ENCODE data around the gene AGPAT3.

Gene AGPAT3

DNA sequence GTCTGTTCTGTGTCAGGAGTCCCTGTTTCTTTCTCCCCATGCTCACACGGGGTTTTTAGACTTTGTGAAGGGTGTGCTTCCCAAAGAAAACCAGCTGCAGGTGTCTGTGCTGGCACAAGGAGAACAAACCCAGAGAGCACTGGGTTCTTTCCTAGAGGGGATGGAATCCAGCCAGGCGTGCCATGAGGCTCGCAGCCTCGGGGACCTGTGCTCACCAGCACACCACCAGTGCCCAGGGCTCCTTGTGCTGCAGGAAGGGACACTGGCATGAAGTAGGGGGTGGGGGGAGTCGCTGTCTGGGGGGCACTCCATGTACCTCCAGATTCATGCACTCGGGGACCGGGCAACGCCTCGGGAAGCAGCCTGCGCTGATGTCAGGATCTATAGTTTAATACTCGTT, 57.9 kb downstream of the AGPAT3 start:
- WGBS: over 99% methylated on average over 11 of the region's 11 CpGs
- H2BK12ac ChIP-seq (ENCODE audit: low read length in 2 of 2): no peak overlapping the region
- no peaks in the 10 kb centered on the region for H3K9me3 ChIP-seq (ENCODE audit: control insufficient read depth, low read length)
- no peak overlapping the region for H2BK15ac ChIP-seq (ENCODE audit: low read depth, poor library complexity, severe bottlenecking)
- H3K36me3 ChIP-seq (ENCODE audit: control insufficient read depth in 1 of 2, insufficient read depth in 2 of 2, low read depth in 1 of 2, low read length in 2 of 2): peaks cover 0 to 26% of the 10 kb centered on the region in 2 experiments
- no peak overlapping the region for H3K4me2 ChIP-seq (ENCODE audit: low read length, poor library complexity, severe bottlenecking)
- H2BK120ac ChIP-seq (ENCODE audit: low read depth, low read length): no peak overlapping the region
- DNase-seq: no peak
- H2BK5ac ChIP-seq (ENCODE audit: low read depth, low read length, poor library complexity, severe bottlenecking): no peak overlapping the region
- peaks cover 59% of the 10 kb centered on the region for H3K79me1 ChIP-seq (replicated peaks; ENCODE audit: low read length, poor library complexity, severe bottlenecking)
- no peak overlapping the region for H3K4me3 ChIP-seq (ENCODE audit: insufficient read depth in 1 of 2, low read depth in 1 of 2, low read length in 2 of 2)
- no peak overlapping the region for H3K23ac ChIP-seq (ENCODE audit: low read length in 2 of 2)
- peak overlapping the region in 1 of 2 experiments; percentile 11 for H3K18ac ChIP-seq (ENCODE audit: low read depth in 1 of 2, low read length in 2 of 2)
- no peaks in the 10 kb centered on the region for H3K27me3 ChIP-seq (ENCODE audit: control insufficient read depth in 1 of 2, insufficient read depth in 1 of 2, low read length in 2 of 2)
- no peak overlapping the region for H4K8ac ChIP-seq (ENCODE audit: low read length)
- H3K27ac ChIP-seq (ENCODE audit: low read length, poor library complexity, severe bottlenecking): no peak overlapping the region
- H3K4ac ChIP-seq (ENCODE audit: low read depth in 1 of 2, low read length in 2 of 2): no peak overlapping the region
- H4K91ac ChIP-seq (ENCODE audit: low read length): no peak overlapping the region
- H3K4me1 ChIP-seq (ENCODE audit: control insufficient read depth, insufficient read depth, low read depth, low read length): peaks cover 44% of the 10 kb centered on the region
- no peak overlapping the region for H2AK5ac ChIP-seq (ENCODE audit: low read length, severe bottlenecking)
- no peak overlapping the region for H3K14ac ChIP-seq (ENCODE audit: low read length in 2 of 2)
- no peak overlapping the region for H2AFZ ChIP-seq (ENCODE audit: low read depth, low read length)
- H3K9ac ChIP-seq (ENCODE audit: low read length): no peak overlapping the region

DNA sequence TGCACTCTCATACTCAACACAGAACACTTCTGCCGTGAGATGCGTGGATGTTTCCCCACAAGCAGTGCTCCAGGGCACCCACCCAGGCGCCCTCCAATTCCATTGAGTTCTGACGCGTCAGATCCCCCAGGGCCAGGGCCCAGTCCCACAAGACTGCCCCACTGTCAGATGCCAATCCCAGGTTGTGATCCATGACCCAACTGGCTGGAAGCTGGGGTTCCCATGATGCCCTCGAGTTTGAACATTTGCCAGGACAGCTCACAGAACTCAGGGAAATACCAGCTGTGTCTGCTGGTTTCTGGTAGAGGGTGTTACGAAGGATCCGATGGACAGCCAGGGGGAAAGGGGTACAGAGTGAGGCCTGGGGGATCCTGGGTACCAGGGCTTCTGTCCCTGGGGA, 58.4 kb downstream of the AGPAT3 start:
- Histone ChIP-seq H3K9me3 (ENCODE audit: control insufficient read depth, low read length) (no peaks in the 10 kb centered on the region), H3K4ac (ENCODE audit: low read depth in 1 of 2, low read length in 2 of 2) (no peak overlapping the region), H3K27ac (ENCODE audit: low read length, poor library complexity, severe bottlenecking) (no peak overlapping the region), H3K9ac (ENCODE audit: low read length) (no peak overlapping the region), H2BK15ac (ENCODE audit: low read depth, poor library complexity, severe bottlenecking) (no peak overlapping the region), H3K4me1 (ENCODE audit: control insufficient read depth, insufficient read depth, low read depth, low read length) (peaks cover 44% of the 10 kb centered on the region), H2BK5ac (ENCODE audit: low read depth, low read length, poor library complexity, severe bottlenecking) (no peak overlapping the region), H3K14ac (ENCODE audit: low read length in 2 of 2) (no peak overlapping the region), H3K4me2 (ENCODE audit: low read length, poor library complexity, severe bottlenecking) (no peak overlapping the region), H3K4me3 (ENCODE audit: insufficient read depth in 1 of 2, low read depth in 1 of 2, low read length in 2 of 2) (no peak overlapping the region), H3K36me3 (ENCODE audit: control insufficient read depth in 1 of 2, insufficient read depth in 2 of 2, low read depth in 1 of 2, low read length in 2 of 2) (peaks cover 4 to 31% of the 10 kb centered on the region in 2 experiments), H3K27me3 (ENCODE audit: control insufficient read depth in 1 of 2, insufficient read depth in 1 of 2, low read length in 2 of 2) (no peaks in the 10 kb centered on the region), H3K79me1 (replicated peaks; ENCODE audit: low read length, poor library complexity, severe bottlenecking) (peaks cover 59% of the 10 kb centered on the region), H4K91ac (ENCODE audit: low read length) (no peak overlapping the region), H2AFZ (ENCODE audit: low read depth, low read length) (no peak overlapping the region), H4K8ac (ENCODE audit: low read length) (no peak overlapping the region), H2BK120ac (ENCODE audit: low read depth, low read length) (no peak overlapping the region), H2AK5ac (ENCODE audit: low read length, severe bottlenecking) (no peak overlapping the region), H2BK12ac (ENCODE audit: low read length in 2 of 2) (no peak overlapping the region), H3K18ac (ENCODE audit: low read depth in 1 of 2, low read length in 2 of 2) (no peak overlapping the region), H3K23ac (ENCODE audit: low read length in 2 of 2) (no peak overlapping the region)
- DNase-seq: no peak
- 96% methylated on average over 8 of the region's 8 CpGs for WGBS

DNA sequence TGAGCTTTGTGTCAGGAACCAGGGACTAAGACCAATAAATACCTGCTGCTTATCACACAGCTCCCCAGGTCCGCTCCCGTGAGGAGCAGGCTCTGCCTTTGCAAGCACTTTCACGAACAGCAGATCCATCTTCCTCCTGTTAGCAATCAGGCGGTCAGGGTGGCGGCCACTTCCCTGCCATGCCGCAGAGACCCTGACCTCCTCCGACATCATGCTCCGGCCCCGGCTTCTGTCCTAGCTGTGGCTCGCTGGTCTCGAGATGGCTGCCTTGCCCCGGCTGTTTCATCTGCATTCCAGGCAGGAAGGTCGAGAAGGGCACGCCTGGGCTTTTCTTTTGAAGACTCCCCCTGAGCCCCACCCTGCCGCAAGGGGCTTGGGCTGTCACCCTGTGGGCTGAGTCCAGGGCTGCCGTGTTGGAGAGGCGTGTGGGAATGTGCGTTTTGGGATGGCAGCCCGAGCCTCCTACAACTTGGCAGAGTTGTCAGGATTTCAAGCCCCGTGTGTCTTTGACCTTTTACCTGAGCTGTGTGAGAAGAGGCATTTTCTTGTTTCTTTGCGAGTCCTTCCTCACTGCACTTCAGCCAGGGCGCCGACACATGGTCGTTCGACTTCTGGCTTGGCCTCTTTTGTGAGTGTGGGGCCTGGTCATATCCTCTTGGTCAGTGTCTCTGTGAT, 59.5 kb downstream of the AGPAT3 start:
- H2BK120ac ChIP-seq (ENCODE audit: low read depth, low read length): no peak overlapping the region
- H3K27me3 ChIP-seq (ENCODE audit: control insufficient read depth in 1 of 2, insufficient read depth in 1 of 2, low read length in 2 of 2): no peaks in the 10 kb centered on the region
- DNase-seq: no peak
- WGBS: 86% methylated on average over 25 of the region's 25 CpGs
- H3K9ac ChIP-seq (ENCODE audit: low read length): no peak overlapping the region
- no peak overlapping the region for H2AFZ ChIP-seq (ENCODE audit: low read depth, low read length)
- no peak overlapping the region for H2AK5ac ChIP-seq (ENCODE audit: low read length, severe bottlenecking)
- H3K4me3 ChIP-seq (ENCODE audit: insufficient read depth in 1 of 2, low read depth in 1 of 2, low read length in 2 of 2): no peak overlapping the region
- H3K14ac ChIP-seq (ENCODE audit: low read length in 2 of 2): no peak overlapping the region
- H4K91ac ChIP-seq (ENCODE audit: low read length): no peak overlapping the region
- H3K36me3 ChIP-seq (ENCODE audit: control insufficient read depth in 1 of 2, insufficient read depth in 2 of 2, low read depth in 1 of 2, low read length in 2 of 2): peaks cover 8 to 41% of the 10 kb centered on the region in 2 experiments
- H3K9me3 ChIP-seq (ENCODE audit: control insufficient read depth, low read length): no peaks in the 10 kb centered on the region
- H3K4me2 ChIP-seq (ENCODE audit: low read length, poor library complexity, severe bottlenecking): no peak overlapping the region
- no peak overlapping the region for H3K27ac ChIP-seq (ENCODE audit: low read length, poor library complexity, severe bottlenecking)
- peaks cover 44% of the 10 kb centered on the region for H3K4me1 ChIP-seq (ENCODE audit: control insufficient read depth, insufficient read depth, low read depth, low read length)
- no peak overlapping the region for H4K8ac ChIP-seq (ENCODE audit: low read length)
- no peak overlapping the region for H2BK15ac ChIP-seq (ENCODE audit: low read depth, poor library complexity, severe bottlenecking)
- H2BK5ac ChIP-seq (ENCODE audit: low read depth, low read length, poor library complexity, severe bottlenecking): no peak overlapping the region
- no peak overlapping the region for H3K4ac ChIP-seq (ENCODE audit: low read depth in 1 of 2, low read length in 2 of 2)
- no peak overlapping the region for H3K23ac ChIP-seq (ENCODE audit: low read length in 2 of 2)
- no peak overlapping the region for H2BK12ac ChIP-seq (ENCODE audit: low read length in 2 of 2)
- no peak overlapping the region for H3K18ac ChIP-seq (ENCODE audit: low read depth in 1 of 2, low read length in 2 of 2)
- H3K79me1 ChIP-seq (replicated peaks; ENCODE audit: low read length, poor library complexity, severe bottlenecking): peaks cover 67% of the 10 kb centered on the region

DNA sequence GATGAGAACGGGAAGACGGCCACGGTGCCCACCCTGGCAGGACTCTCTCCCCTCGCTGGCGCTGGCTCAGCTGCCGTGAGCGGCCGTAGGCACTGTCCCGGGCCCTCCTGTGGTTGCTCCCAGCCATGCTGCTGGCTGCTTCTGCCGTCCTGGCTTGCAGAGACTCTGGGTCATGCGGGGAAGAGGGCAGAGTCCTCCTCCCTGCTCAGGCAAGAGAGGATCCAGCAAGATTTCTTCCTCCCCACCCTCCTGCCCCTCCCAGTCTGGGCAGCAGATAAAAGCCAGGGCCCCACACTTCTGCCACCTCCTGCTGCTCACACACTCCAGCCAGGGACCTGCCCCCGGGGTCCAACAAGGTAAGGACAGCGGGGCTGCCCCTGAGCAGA, 60.1 kb downstream of the AGPAT3 start:
- Histone ChIP-seq H3K9ac (ENCODE audit: low read length) (no peak overlapping the region), H3K79me1 (replicated peaks; ENCODE audit: low read length, poor library complexity, severe bottlenecking) (peaks cover 67% of the 10 kb centered on the region), H2BK5ac (ENCODE audit: low read depth, low read length, poor library complexity, severe bottlenecking) (no peak overlapping the region), H3K27me3 (ENCODE audit: control insufficient read depth in 1 of 2, insufficient read depth in 1 of 2, low read length in 2 of 2) (no peaks in the 10 kb centered on the region), H3K4me3 (ENCODE audit: insufficient read depth in 1 of 2, low read depth in 1 of 2, low read length in 2 of 2) (no peak overlapping the region), H3K27ac (ENCODE audit: low read length, poor library complexity, severe bottlenecking) (no peak overlapping the region), H2BK12ac (ENCODE audit: low read length in 2 of 2) (no peak overlapping the region), H3K4me2 (ENCODE audit: low read length, poor library complexity, severe bottlenecking) (no peak overlapping the region), H4K8ac (ENCODE audit: low read length) (peak overlapping the region; percentile 24), H3K4me1 (ENCODE audit: control insufficient read depth, insufficient read depth, low read depth, low read length) (peaks cover 42% of the 10 kb centered on the region), H3K14ac (ENCODE audit: low read length in 2 of 2) (no peak overlapping the region), H4K91ac (ENCODE audit: low read length) (no peak overlapping the region), H2AK5ac (ENCODE audit: low read length, severe bottlenecking) (no peak overlapping the region), H3K23ac (ENCODE audit: low read length in 2 of 2) (no peak overlapping the region), H3K36me3 (ENCODE audit: control insufficient read depth in 1 of 2, insufficient read depth in 2 of 2, low read depth in 1 of 2, low read length in 2 of 2) (peaks cover 8 to 41% of the 10 kb centered on the region in 2 experiments), H3K4ac (ENCODE audit: low read depth in 1 of 2, low read length in 2 of 2) (no peak overlapping the region), H2BK120ac (ENCODE audit: low read depth, low read length) (no peak overlapping the region), H2AFZ (ENCODE audit: low read depth, low read length) (no peak overlapping the region), H3K9me3 (ENCODE audit: control insufficient read depth, low read length) (no peaks in the 10 kb centered on the region), H3K18ac (ENCODE audit: low read depth in 1 of 2, low read length in 2 of 2) (no peak overlapping the region), H2BK15ac (ENCODE audit: low read depth, poor library complexity, severe bottlenecking) (no peak overlapping the region)
- DNase-seq: no peak
- 83% methylated on average over 12 of the region's 13 CpGs for WGBS

Data from mesenchymal stem cell (in vitro differentiated cells and primary cell).